ENCODE measurements around the gene LRIT3. TPM values are rescaled to one million over a fixed set of nuclear protein-coding genes. Genes with fewer than 3 reads are reported as not detected.

LRIT3 gene
- total and polyA plus RNA-seq, 2 donors (not counting 3 experiments of a cell fraction or from before 2014, with no cell fraction given): 0.06 to 0.13 TPM

GRCh38 chr4:109870061-109870460 is 22.2 kb downstream of the LRIT3 start:
- no peak overlapping the region for H2AFZ ChIP-seq (ENCODE audit: low read depth, low read length)
- H3K4me3 ChIP-seq (replicated peaks in 1 of 3; ENCODE audit: insufficient read depth in 1 of 3, low read depth in 1 of 3, low read length in 3 of 3): no peak overlapping the region
- no peak for TF ChIP-seq CTCF (IDR thresholded peaks at IDR 0.05; ENCODE audit: extremely low read depth in 1 of 2, insufficient read depth in 1 of 2, low read depth in 1 of 2, low read length in 2 of 2)
- TF ChIP-seq JUN (IDR thresholded peaks at IDR 0.05; ENCODE audit: borderline replicate concordance, insufficient read depth, insufficient read length, low read depth): no peak
- no peak for TF ChIP-seq EZH2 (IDR thresholded peaks at IDR 0.05; ENCODE audit: borderline replicate concordance, low read depth, low read length, severe bottlenecking)
- no peak for TF ChIP-seq MYC (IDR thresholded peaks at IDR 0.05; ENCODE audit: low read depth, low read length)
- no peak for TF ChIP-seq POLR2A (IDR thresholded peaks at IDR 0.05; ENCODE audit: low read depth, low read length)
- no peak for TF ChIP-seq MAX (IDR thresholded peaks at IDR 0.05; ENCODE audit: insufficient read depth, insufficient read length)
- TF ChIP-seq FOS (IDR thresholded peaks at IDR 0.05; ENCODE audit: borderline replicate concordance, insufficient read depth, low read length): no peak
- TF ChIP-seq POLR2AphosphoS5 (IDR thresholded peaks at IDR 0.05; ENCODE audit: insufficient read depth, low read depth, low read length): no peak
- no peak for TF ChIP-seq GATA2 (IDR thresholded peaks at IDR 0.05; ENCODE audit: insufficient read depth, insufficient read length, low read depth, low read length)
- H3K9me3 ChIP-seq (replicated peaks; ENCODE audit: control insufficient read depth, insufficient read depth, low read length): no peaks in the 10 kb centered on the region
- no peaks in the 10 kb centered on the region for H4K20me1 ChIP-seq (replicated peaks; ENCODE audit: control insufficient read depth, extremely low read depth, insufficient read depth, low read length)
- H3K27me3 ChIP-seq (ENCODE audit: control insufficient read depth in 2 of 2, insufficient read depth in 2 of 2, low read length in 2 of 2): no peaks in the 10 kb centered on the region
- CTCF ChIA-PET: no interaction called here
- no peaks in the 10 kb centered on the region for H3K36me3 ChIP-seq (ENCODE audit: control insufficient read depth in 2 of 2, extremely low read depth in 1 of 2, insufficient read depth in 2 of 2, low read length in 2 of 2)
- H3K79me2 ChIP-seq (ENCODE audit: control insufficient read depth, insufficient read depth, low read length): no peaks in the 10 kb centered on the region
- no peak overlapping the region for H3K4me2 ChIP-seq (ENCODE audit: insufficient read depth, low read length)
- H3K9me1 ChIP-seq (replicated peaks; ENCODE audit: control insufficient read depth, extremely low read depth, insufficient read depth, low read length): no peaks in the 10 kb centered on the region
- no peak overlapping the region for H3K27ac ChIP-seq (ENCODE audit: insufficient read depth, low read depth, low read length)
- BruUV-seq (replicated peaks): no TSS peak
- dilution Hi-C loops (cut with MboI; ENCODE audit: extremely low pct_ligation_motif_present, low sequenced_read_pairs) (no loop called here), intact Hi-C loops (cut with micrococcal nuclease) (no loop called here)
- no peaks in the 10 kb centered on the region for H3K4me1 ChIP-seq (ENCODE audit: control insufficient read depth, extremely low read depth, insufficient read depth, low read length)
- POLR2A ChIA-PET: no interaction called here
- no peak overlapping the region for H3K9ac ChIP-seq (replicated peaks; ENCODE audit: extremely low read depth, insufficient read depth, low read length)
- DNase-seq (ENCODE audit: low read depth, low spot score): no peak
- no peak for FAIRE-seq
